Dendritic cell treated with granulocyte-macrophage colony-stimulating factor and Interleukin-4, amounts not matched to agents 40 ng/mL and 50 ng/mL, for 4 days (primary cell): ENCODE measurements around the gene SEC22C.

Experiments used
- H3K27ac Mint-ChIP-seq: one replicate; pipeline ENCODE4 v1.8.0; 2022; ENCODE audit warnings: mild to moderate bottlenecking, mixed read lengths
- H3K27me3 Mint-ChIP-seq: one replicate; pipeline ENCODE4 v1.8.0; 2022; ENCODE audit warnings: mild to moderate bottlenecking, mixed read lengths
- H3K36me3 Mint-ChIP-seq: one replicate; pipeline ENCODE4 v1.8.0; 2022; ENCODE audit warnings: low read depth, mixed read lengths
- H3K4me1 Mint-ChIP-seq: one replicate; pipeline ENCODE4 v1.8.0; 2022; ENCODE audit warnings: low read depth, mixed read lengths
- H3K4me3 Mint-ChIP-seq: one replicate; pipeline ENCODE4 v1.8.0; 2022; ENCODE audit warnings: mild to moderate bottlenecking, moderate library complexity, mixed read lengths
- H3K9me3 Mint-ChIP-seq: one replicate; pipeline ENCODE4 v1.8.0; 2022; ENCODE audit warnings: mixed read lengths
- intact Hi-C: fragments of 100-400 bp; cut with micrococcal nuclease; formaldehyde crosslinking; loops from one replicate; pipeline ENCODE4 v1.15.0; 2022

The SEC22C gene

GRCh38 chr3:42499478-42499871 is 82.3 kb downstream of the SEC22C start:
- intact Hi-C loops, result no loop called here
- Mint-ChIP-seq H3K9me3 (no peaks in the 10 kb centered on the region), H3K4me1 (peaks cover 36% of the 10 kb centered on the region), H3K36me3 (no peaks in the 10 kb centered on the region), H3K27ac (no peak overlapping the region), H3K27me3 (peaks cover 59% of the 10 kb centered on the region), H3K4me3 (no peak overlapping the region)

GRCh38 chr3:42498791-42499477 is 82.8 kb downstream of the SEC22C start:
- Mint-ChIP-seq H3K27me3 (peaks cover 59% of the 10 kb centered on the region), H3K9me3 (no peaks in the 10 kb centered on the region), H3K27ac (no peak overlapping the region), H3K4me1 (peaks cover 31% of the 10 kb centered on the region), H3K4me3 (no peak overlapping the region), H3K36me3 (no peaks in the 10 kb centered on the region)
- intact Hi-C loops, result no loop called here

- Mint-ChIP-seq H3K36me3 (no peaks in the 10 kb centered on the region), H3K9me3 (no peaks in the 10 kb centered on the region), H3K27me3 (peaks cover 55% of the 10 kb centered on the region), H3K27ac (no peak overlapping the region), H3K4me3 (no peak overlapping the region), H3K4me1 (peaks cover 22% of the 10 kb centered on the region)
- intact Hi-C loops, result no loop called here
Observed at GRCh38 chr3:42498034-42498433, 83.7 kb downstream of the SEC22C start.
